GM12878 (cell line): ENCODE measurements around the gene KLF3. TPM values are rescaled to one million over a fixed set of nuclear protein-coding genes. Genes with fewer than 3 reads are reported as not detected.

Experiments used
- ATAC-seq: fragments of 200-7000 bp; cut with Tn5 transposase; 3 replicates; pipeline ENCODE4 v1.9.1; 2020; ENCODE audit warnings: mild to moderate bottlenecking, moderate library complexity
- BruUV-seq: library from RNA; stranded (reverse); fragments of 400-500 nt; replicated peaks from 2 replicates; lab custom pipeline; 2021; lab: Mats Ljungman, UMichigan
- CTCF ChIA-PET: fragments of 300-600 bp; sonication (Branson Sonifier 250); formaldehyde crosslinking; extraction: SDS; loops from one replicate; lab custom pipeline; 2021; ENCODE audit warnings: inconsistent platforms; lab: Yijun Ruan, JAX
- POLR2A ChIA-PET: fragments of 350-600 bp; formaldehyde crosslinking; extraction: SDS; loops from one replicate; lab custom pipeline; 2021; ENCODE audit warnings: inconsistent platforms; lab: Charles Lee
- RAD21 ChIA-PET: fragments of 300-600 bp; sonication (Branson Sonifier 250); formaldehyde crosslinking; loops from one replicate; lab custom pipeline; 2023; ENCODE audit warnings: antibody characterized with exemption; ENCODE audit not compliant: unreplicated experiment; lab: Charles Lee
- SMC1A ChIA-PET: fragments of 300-600 bp; sonication (Branson Sonifier 250); formaldehyde crosslinking; loops from one replicate; lab custom pipeline; 2023; ENCODE audit not compliant: unreplicated experiment, uncharacterized antibody; lab: Charles Lee
- DNase-seq: peaks from one replicate; pipeline ENCODE4 v3.0.0-alpha.2; 2011; ENCODE audit warnings: low read depth, low spot score
- FAIRE-seq: peaks from 3 replicates; lab custom pipeline; 2011; peaks lifted over from hg19 to GRCh38; lab: Jason Lieb, UNC
- H2AFZ ChIP-seq: 2 replicates; pipeline ENCODE4 v1.6.0; 2011; ENCODE audit warnings: low read depth, low read length, control low read depth; ENCODE audit not compliant: control insufficient read depth
- H3K27ac ChIP-seq: 2 replicates; pipeline ENCODE4 v1.5.1; 2011; ENCODE audit warnings: control low read depth; ENCODE audit not compliant: control insufficient read depth, insufficient read depth
- H3K27me3 ChIP-seq, 2 experiments: replicated peaks in 1 of 2; 2 replicates each; pipeline versions ENCODE4 v1.6.0 to v1.6.1; 2011; ENCODE audit warnings: low read length in 1 of 2; ENCODE audit not compliant: control insufficient read depth in 2 of 2, insufficient read depth in 2 of 2
- H3K36me3 ChIP-seq, 2 experiments: 2 replicates each; pipeline ENCODE4 v1.5.1; 2011; ENCODE audit warnings: low read length in 1 of 2; ENCODE audit not compliant: control insufficient read depth in 2 of 2, insufficient read depth in 2 of 2
- H3K4me1 ChIP-seq: 2 replicates; pipeline ENCODE4 v1.6.1; 2011; ENCODE audit warnings: mild to moderate bottlenecking, low read length, moderate library complexity, mixed read lengths; ENCODE audit not compliant: control insufficient read depth, insufficient read depth
- H3K4me2 ChIP-seq: 2 replicates; pipeline ENCODE4 v1.6.0; 2011; ENCODE audit warnings: control low read depth; ENCODE audit not compliant: control insufficient read depth, insufficient read depth
- H3K4me3 ChIP-seq: fragments of 200-600 bp; sonication (generic); 2 replicates; pipeline ENCODE4 v1.5.1; 2016
- H3K79me2 ChIP-seq: 2 replicates; pipeline ENCODE4 v1.6.0; 2011; ENCODE audit warnings: low read length; ENCODE audit not compliant: control insufficient read depth, insufficient read depth
- H3K9ac ChIP-seq: 2 replicates; pipeline ENCODE4 v1.8.0; 2011; ENCODE audit warnings: low read length, control low read depth, mixed read lengths; ENCODE audit not compliant: control insufficient read depth, insufficient read depth
- H3K9me3 ChIP-seq: replicated peaks from 3 replicates; pipeline ENCODE4 v1.5.1; 2011; ENCODE audit warnings: mild to moderate bottlenecking, low read length; ENCODE audit not compliant: control insufficient read depth, insufficient read depth
- H4K20me1 ChIP-seq: 2 replicates; pipeline ENCODE4 v1.6.0; 2011; ENCODE audit not compliant: control insufficient read depth, insufficient read depth
- NFYA ChIP-seq: IDR thresholded peaks from 2 replicates; pipeline ENCODE4 v1.6.1; 2011; ENCODE audit warnings: low read depth, mild to moderate bottlenecking, low read length, improper control_type of control experiment, borderline replicate concordance
- NR2F1 ChIP-seq: fragments of 450-650 bp; conservative IDR thresholded peaks from 2 replicates; pipeline ENCODE4 v1.6.1; 2017; ENCODE audit warnings: mild to moderate bottlenecking
- SP1 ChIP-seq: IDR thresholded peaks from one replicate; pipeline ENCODE4 v1.6.1; 2011; ENCODE audit warnings: low read depth, low read length
- ZNF592 ChIP-seq: fragments of 450-650 bp; IDR thresholded peaks from 2 replicates; pipeline ENCODE4 v1.6.1; 2017; ENCODE audit warnings: mild to moderate bottlenecking, moderate library complexity
- WGBS: methylation state at CpG from one replicate; pipeline ENCODE4 v1.1.6; 2016; ENCODE audit warnings: low lambda C conversion rate; ENCODE audit not compliant: insufficient replicate concordance, insufficient coverage; ENCODE audit errors: missing lambda C conversion rate; 5-methylcytosine and 5-hydroxymethylcytosine counted together
- in situ Hi-C: fragments of 300-500 bp; cut with MboI; formaldehyde crosslinking; loops from 9 replicates; pipeline ENCODE4 v1.14.3; 2018; ENCODE audit warnings: mixed read lengths
- intact Hi-C: fragments of 100-400 bp; cut with micrococcal nuclease; formaldehyde crosslinking; loops from one replicate; pipeline ENCODE4 v1.14.2; 2022; ENCODE audit not compliant: unreplicated experiment
- polyA plus RNA-seq, 11 experiments: library from polyadenylated mRNA; depleted of rRNA in 4 of 11; unstranded in 6 of 11; stranded (reverse) in 5 of 11; fragments of >200 nt; fragmentation: Nextera tagmentation in 4 of 11; fragmentation: Illumina TruSeq in 1 of 11; extraction: Ambion mirVana in 4 of 11; extraction: Trizol in 1 of 11; gene quantifications; 1 replicate in 1 of 11; 2 replicates in 10 of 11; pipeline versions ENCODE4 v1.2.1 to v1.2.3, GENCODE V29; 2011 to 2016; ENCODE audit warnings: inconsistent platforms in 2 of 11, missing spikeins in 2 of 11, low read depth in 1 of 11
- total RNA-seq, 4 experiments: library from RNA; depleted of rRNA in 3 of 4; stranded (reverse); fragments of >200 nt in 3 of 4; fragmentation: Illumina TruSeq in 1 of 4; extraction: Trizol in 1 of 4; gene quantifications; 2 replicates each; pipeline versions ENCODE4 v1.2.1 to v1.2.3, GENCODE V29; 2013 to 2021

The KLF3 gene
- total and polyA plus RNA-seq, 10 of the 15 experiments (the other 5 are each of a cell fraction or from before 2014, with no cell fraction given): 1.4 to 5.8 (median 2.1) TPM

GRCh38 chr4:38735870-38736269, 71.9 kb downstream of the KLF3 start:
- Histone ChIP-seq H3K79me2 (no peaks in the 10 kb centered on the region), H3K4me1 (peaks cover 6% of the 10 kb centered on the region), H3K9me3 (peaks cover 6% of the 10 kb centered on the region; the same call in 2 of the 3 replicates), H3K4me3 (no peak overlapping the region), H3K9ac (no peak overlapping the region), H2AFZ (no peak overlapping the region), H3K36me3 (no peaks in the 10 kb centered on the region), H4K20me1 (no peaks in the 10 kb centered on the region), H3K4me2 (no peak overlapping the region), H3K27ac (no peak overlapping the region), H3K27me3 (no peaks in the 10 kb centered on the region; a peak in 1 of 4 replicates)
- in situ Hi-C loops (no loop called here), intact Hi-C loops (no loop called here)
- no peak for DNase-seq
- ChIA-PET SMC1A (interaction anchor here (1.2 to 2.6 kb wide), 6 partner anchors 11 to 561 kb away, joined by 3 to 11 read pairs (median 4); partner anchors contain the start of gene TLR10), RAD21 (interaction anchor here (0.6 to 1.4 kb wide), 4 partner anchors 9 to 561 kb away, joined by 3 to 5 read pairs (median 4); no protein-coding TSS in a partner anchor), CTCF (interaction anchor here (0.7 to 2.6 kb wide), 7 partner anchors 37 to 416 kb away, joined by 3 to 9 read pairs (median 3); partner anchors contain the start of gene TLR10), POLR2A (interaction anchor here (0.5 to 1.0 kb wide), 2 partner anchors 23 to 145 kb away, joined by 3 to 4 read pairs; no protein-coding TSS in a partner anchor)
- WGBS: 82% methylated on average over 3 of the region's 3 CpGs
- BruUV-seq: no TSS peak
- no peak for ATAC-seq
- no peak for FAIRE-seq
- TF ChIP-seq NFYA (no peak), NR2F1 (no peak), SP1 (no peak), ZNF592 (no peak)
